B cell (primary cell): ENCODE measurements around the gene SALL4.

ENCODE experiments used
- EZH2 ChIP-seq: IDR thresholded peaks from 2 replicates; pipeline ENCODE4 v1.6.1; 2012; ENCODE audit warnings: borderline replicate concordance, low read depth, mild to moderate bottlenecking, moderate library complexity, low read length; ENCODE audit not compliant: insufficient read depth, poor library complexity, severe bottlenecking
- TF ChIP-seq, protein P1 (sequence below): fragments of 200-600 bp; IDR thresholded peaks from one replicate; pipeline ENCODE4 v1.8.0; 2022; ENCODE audit warnings: antibody characterized with exemption, mild to moderate bottlenecking

DNA sequence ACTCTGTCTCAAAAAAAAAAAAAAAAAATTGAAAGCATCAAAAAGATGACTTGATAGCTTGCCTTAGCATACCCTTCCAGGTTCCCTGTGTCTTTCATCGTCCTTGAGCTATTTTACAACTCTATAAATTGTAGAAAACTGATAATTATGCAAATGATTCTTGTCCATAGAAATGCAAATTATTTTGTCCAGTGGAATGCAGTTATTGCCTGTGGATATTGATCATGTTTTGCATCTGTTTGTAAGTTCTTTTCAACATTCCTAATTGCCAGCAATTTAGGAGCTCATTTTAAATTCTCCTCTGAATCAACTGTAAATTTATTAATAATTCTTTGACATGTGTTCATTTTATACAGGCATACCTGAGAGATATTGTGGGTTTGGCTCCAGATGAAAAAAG is 27.1 kb downstream of the SALL4 start:
- TF ChIP-seq EZH2, result no peak
- TF ChIP-seq, protein P1, sequence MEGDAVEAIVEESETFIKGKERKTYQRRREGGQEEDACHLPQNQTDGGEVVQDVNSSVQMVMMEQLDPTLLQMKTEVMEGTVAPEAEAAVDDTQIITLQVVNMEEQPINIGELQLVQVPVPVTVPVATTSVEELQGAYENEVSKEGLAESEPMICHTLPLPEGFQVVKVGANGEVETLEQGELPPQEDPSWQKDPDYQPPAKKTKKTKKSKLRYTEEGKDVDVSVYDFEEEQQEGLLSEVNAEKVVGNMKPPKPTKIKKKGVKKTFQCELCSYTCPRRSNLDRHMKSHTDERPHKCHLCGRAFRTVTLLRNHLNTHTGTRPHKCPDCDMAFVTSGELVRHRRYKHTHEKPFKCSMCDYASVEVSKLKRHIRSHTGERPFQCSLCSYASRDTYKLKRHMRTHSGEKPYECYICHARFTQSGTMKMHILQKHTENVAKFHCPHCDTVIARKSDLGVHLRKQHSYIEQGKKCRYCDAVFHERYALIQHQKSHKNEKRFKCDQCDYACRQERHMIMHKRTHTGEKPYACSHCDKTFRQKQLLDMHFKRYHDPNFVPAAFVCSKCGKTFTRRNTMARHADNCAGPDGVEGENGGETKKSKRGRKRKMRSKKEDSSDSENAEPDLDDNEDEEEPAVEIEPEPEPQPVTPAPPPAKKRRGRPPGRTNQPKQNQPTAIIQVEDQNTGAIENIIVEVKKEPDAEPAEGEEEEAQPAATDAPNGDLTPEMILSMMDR, result no peak
